ENCODE measurements around the gene TSKS.

The TSKS gene

GRCh38 chr19:49696115-49696514, 67.0 kb downstream of the TSKS start:
- TF ChIP-seq EP300 (IDR thresholded peaks at IDR 0.05; ENCODE audit: borderline replicate concordance) (no peak), TCF12 (IDR thresholded peaks at IDR 0.05; ENCODE audit: low read depth) (no peak)

GRCh38 chr19:49692147-49692506, 71.0 kb downstream of the TSKS start:
- no peak for TF ChIP-seq EP300 (IDR thresholded peaks at IDR 0.05; ENCODE audit: borderline replicate concordance)
- TF ChIP-seq YY1 (IDR thresholded peaks at IDR 0.05; ENCODE audit: low read depth), result no peak
- TF ChIP-seq FOXM1 (IDR thresholded peaks at IDR 0.05; ENCODE audit: borderline replicate concordance, low read depth), result no peak
- no peak for TF ChIP-seq ZBTB7A (IDR thresholded peaks at IDR 0.05; ENCODE audit: low read depth)

GRCh38 chr19:49691243-49692146, 71.6 kb downstream of the TSKS start:
- TF ChIP-seq YY1 (IDR thresholded peaks at IDR 0.05; ENCODE audit: low read depth) (no peak), TEAD4 (IDR thresholded peaks at IDR 0.05) (no peak), ZBTB7A (IDR thresholded peaks at IDR 0.05; ENCODE audit: low read depth) (no peak), MAX (IDR thresholded peaks at IDR 0.05) (no peak), REST (IDR thresholded peaks at IDR 0.05; ENCODE audit: low read depth) (no peak), CREB1 (IDR thresholded peaks at IDR 0.05; ENCODE audit: low read depth) (no peak), RAD21 (IDR thresholded peaks at IDR 0.05; ENCODE audit: low read depth) (no peak), NFIC (IDR thresholded peaks at IDR 0.05) (no peak), TCF12 (IDR thresholded peaks at IDR 0.05; ENCODE audit: low read depth) (no peak), USF1 (IDR thresholded peaks at IDR 0.05) (no peak)

GRCh38 chr19:49690656-49691242, 72.4 kb downstream of the TSKS start, which contains the start of gene CPT1C:
TSS of gene CPT1C (plus strand) at chr19:49691116. CDS start at chr19:49692253, 1,137 bp downstream.
- TF ChIP-seq RAD21 (IDR thresholded peaks at IDR 0.05; ENCODE audit: low read depth) (no peak), TAF1 (IDR thresholded peaks at IDR 0.05; ENCODE audit: low read depth) (no peak), EGR1 (IDR thresholded peaks at IDR 0.05) (no peak), EP300 (IDR thresholded peaks at IDR 0.05; ENCODE audit: borderline replicate concordance) (no peak), USF1 (IDR thresholded peaks at IDR 0.05) (no peak), YY1 (IDR thresholded peaks at IDR 0.05; ENCODE audit: low read depth) (no peak), MAX (IDR thresholded peaks at IDR 0.05) (no peak), NFIC (IDR thresholded peaks at IDR 0.05) (no peak), FOXM1 (IDR thresholded peaks at IDR 0.05; ENCODE audit: borderline replicate concordance, low read depth) (no peak), ZBTB7A (IDR thresholded peaks at IDR 0.05; ENCODE audit: low read depth) (no peak), TCF12 (IDR thresholded peaks at IDR 0.05; ENCODE audit: low read depth) (no peak), CEBPB (IDR thresholded peaks at IDR 0.05) (no peak), TEAD4 (IDR thresholded peaks at IDR 0.05) (no peak)

GRCh38 chr19:49690079-49690655, 72.9 kb downstream of the TSKS start:
- TF ChIP-seq ZBTB7A (IDR thresholded peaks at IDR 0.05; ENCODE audit: low read depth), result no peak
- no peak for TF ChIP-seq EGR1 (IDR thresholded peaks at IDR 0.05)
- TF ChIP-seq YY1 (IDR thresholded peaks at IDR 0.05; ENCODE audit: low read depth), result no peak
- no peak for TF ChIP-seq TCF12 (IDR thresholded peaks at IDR 0.05; ENCODE audit: low read depth)
- no peak for TF ChIP-seq CREB1 (IDR thresholded peaks at IDR 0.05; ENCODE audit: low read depth)
- TF ChIP-seq MAX (IDR thresholded peaks at IDR 0.05), result no peak
- no peak for TF ChIP-seq RAD21 (IDR thresholded peaks at IDR 0.05; ENCODE audit: low read depth)
- TF ChIP-seq TAF1 (IDR thresholded peaks at IDR 0.05; ENCODE audit: low read depth), result no peak
- no peak for TF ChIP-seq TEAD4 (IDR thresholded peaks at IDR 0.05)
